ENCODE data around the gene DIAPH1.

The DIAPH1 gene

DNA sequence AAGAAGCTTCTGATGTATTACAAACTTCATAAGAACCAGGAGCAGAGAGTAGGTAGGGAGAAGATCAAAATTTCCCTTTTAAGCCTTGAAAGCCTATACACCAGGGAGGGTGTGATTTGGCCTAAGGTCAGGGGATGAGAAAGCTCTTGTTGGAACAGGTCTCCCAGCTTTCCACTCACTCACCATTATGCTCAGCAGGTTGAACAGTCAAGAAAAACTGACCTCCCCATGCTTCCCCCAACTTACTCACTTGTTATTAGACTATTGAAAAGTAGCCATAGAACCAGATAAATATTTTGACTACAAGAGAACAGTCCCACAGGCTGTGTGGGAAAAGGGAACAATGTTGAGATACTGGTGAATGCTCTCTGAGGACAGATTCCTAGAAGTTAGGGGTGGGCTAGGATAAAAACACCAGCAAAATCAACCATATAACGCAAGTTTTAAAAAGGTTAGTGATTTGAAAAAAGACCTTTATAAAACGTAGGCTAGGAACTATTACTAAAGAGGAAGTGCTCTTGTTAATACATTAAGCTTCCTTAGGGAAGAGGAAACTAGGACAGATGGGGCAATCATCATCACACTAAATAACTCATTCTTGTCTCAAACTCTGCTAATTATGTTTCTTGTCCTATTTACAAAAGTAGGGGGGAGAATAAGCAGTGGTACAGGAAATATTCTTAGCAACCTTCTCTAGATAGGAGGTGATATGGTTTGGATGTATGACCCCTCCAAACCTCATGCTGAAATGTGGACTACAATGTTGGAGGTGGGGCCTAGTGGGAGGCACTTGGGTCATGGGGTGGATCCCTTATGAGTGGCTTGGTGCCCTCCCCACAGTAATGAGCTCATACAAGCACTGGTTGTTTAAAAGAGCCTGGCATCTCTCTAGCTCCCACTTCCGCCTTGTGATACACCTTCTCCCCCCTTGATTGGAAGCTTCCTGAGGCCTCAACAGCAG, 98.9 kb downstream of the DIAPH1 start:
- DNase-seq (ENCODE audit: low spot score) = no peak

DNA sequence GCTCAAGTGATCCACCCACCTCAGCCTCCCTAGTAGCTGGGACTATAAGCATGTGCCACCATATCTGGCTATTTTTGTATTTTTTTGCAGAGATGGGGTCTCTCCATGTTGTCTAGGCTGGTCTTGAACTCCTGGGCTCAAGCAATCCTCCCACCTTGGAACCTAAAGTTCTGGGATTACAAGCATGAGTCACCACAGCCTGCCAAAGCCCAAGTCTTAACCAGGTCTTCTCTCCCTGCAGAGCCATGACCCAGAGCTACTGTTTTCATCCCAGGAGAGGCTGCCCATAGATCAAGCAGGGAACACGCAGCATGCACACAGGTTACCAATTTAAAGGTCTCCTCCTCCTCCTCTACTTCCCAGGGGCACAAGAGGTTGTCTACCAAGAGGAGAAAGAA, 100.2 kb downstream of the DIAPH1 start:
- DNase-seq (ENCODE audit: low spot score) = no peak

DNA sequence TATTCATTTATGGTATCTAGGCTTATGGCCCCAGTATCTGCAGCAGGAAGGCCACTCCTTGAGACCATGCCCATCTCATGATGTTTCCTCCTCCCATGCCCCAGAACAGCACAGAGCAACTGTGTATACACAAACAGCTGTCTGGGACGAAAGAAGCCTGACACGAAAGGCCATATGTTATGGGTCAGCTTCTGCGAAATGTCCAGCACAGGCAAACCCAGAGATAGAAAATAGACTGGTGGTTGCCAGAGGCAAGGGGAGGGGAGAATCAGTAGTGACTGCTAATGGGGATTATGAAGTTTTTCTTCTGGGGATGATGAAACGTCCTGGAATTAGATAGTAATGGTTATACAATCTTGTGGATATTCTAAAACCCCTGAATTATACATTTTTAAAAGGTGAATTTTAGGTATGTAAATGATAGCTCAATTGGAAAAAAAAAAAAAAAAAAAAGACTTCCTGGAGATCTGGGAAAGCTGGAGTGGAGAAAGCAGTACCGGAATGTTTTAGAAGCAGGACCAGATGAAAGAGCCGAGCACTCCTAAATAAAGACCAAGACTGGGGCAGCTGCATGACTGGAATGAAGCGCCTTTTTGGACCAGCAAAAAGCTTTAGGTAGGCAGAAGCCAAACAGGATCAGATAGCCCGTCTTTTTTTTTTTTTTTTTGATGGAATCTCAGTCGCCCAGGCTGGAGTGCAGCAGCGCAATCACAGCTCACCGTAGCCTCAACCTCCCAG, 100.8 kb downstream of the DIAPH1 start:
- no peak for DNase-seq (ENCODE audit: low spot score)

DNA sequence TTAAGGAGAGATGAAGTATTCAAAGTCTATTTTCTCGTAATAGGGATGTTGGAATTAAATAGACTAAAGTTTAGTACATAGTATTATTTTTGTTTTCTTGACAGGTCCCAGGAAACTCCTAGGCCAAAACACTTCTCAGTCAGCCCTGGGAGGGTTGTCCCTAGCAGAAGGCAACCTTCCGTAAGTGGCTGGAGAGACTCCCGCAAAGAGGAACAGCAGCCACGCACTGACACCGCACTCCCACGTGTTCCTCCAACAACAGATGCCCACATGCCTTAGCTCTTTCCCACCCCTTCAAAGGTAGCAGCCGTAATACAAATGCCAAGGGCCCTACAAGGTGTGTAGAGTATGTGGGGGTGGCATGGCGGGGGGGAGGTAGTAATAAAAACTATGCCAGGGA, 101.5 kb downstream of the DIAPH1 start:
- no peak for DNase-seq (ENCODE audit: low spot score)

DNA sequence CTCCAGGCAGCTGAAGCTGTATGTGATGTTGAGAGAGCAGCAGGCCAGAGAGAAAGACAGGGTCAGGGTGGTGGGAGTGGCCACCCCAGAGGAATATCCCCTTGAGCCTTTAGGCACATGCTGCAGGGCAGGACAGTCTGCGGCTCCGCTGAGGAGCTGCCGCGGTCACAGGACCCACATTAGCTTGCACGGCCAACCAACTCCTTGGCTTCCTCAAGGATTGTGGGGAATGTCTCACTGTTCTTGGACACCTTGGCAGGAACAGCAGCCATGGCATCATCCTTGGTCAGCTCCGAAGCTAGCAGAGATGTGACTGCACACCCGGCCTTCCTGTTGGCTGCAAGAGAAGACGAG, 102.2 kb downstream of the DIAPH1 start:
- DNase-seq (ENCODE audit: low spot score) = no peak

DNA sequence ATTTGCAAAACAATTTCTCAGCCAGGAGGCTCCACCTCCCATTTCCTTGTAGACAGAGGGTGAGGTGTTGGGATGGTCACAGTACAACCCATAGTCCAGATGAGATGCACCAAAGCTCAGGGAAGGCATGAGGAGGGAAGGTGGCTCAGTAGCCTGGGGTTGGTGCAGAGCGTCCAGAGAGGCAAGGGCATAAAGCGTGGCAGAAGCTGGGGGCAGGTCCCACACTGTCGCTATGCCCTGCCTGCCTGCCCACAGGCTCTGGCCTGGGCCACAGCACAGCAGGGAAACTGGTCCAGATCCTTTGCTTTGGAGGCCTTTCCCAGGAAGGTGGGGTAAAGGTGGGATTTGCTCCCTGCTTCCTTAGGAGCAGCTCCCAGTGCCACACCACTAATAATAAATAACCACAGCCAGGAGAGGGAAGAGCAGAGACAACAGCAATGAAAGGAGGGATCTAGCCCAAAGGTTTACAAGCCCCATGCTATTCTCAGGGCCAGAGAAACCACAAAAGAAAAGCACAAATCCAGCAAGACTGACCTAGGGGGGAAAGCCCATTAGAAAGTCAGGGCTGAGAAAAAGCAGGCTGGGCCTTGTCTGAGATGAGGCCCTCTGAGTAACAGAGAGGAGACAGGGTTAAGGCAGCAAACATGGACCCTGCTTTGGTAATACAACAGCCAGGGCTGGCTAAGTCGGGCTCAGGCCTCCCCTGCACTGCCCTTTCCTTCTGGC, 102.7 kb downstream of the DIAPH1 start:
- DNase-seq (ENCODE audit: low spot score) = no peak

DNA sequence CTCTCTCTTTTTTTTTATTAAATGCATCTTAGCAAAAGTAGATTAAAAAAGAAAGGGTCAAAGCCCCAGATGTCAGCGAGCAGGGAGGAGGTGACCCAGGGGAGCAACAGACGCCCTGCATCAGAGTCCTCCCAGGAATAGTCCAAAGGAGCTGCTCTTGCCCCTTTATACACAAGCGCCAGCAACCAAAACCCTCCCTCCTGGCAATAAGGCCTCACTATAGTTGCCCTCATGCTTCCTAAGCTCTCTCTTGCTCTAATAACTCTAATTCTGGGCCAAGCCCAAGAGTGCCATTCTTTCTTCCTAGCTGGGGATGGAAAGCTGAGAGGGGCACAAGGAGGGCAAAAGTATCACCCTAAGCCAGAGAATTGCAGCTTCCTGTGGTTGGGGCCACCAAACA, 103.7 kb downstream of the DIAPH1 start:
- no peak for DNase-seq (ENCODE audit: low spot score)

DNA sequence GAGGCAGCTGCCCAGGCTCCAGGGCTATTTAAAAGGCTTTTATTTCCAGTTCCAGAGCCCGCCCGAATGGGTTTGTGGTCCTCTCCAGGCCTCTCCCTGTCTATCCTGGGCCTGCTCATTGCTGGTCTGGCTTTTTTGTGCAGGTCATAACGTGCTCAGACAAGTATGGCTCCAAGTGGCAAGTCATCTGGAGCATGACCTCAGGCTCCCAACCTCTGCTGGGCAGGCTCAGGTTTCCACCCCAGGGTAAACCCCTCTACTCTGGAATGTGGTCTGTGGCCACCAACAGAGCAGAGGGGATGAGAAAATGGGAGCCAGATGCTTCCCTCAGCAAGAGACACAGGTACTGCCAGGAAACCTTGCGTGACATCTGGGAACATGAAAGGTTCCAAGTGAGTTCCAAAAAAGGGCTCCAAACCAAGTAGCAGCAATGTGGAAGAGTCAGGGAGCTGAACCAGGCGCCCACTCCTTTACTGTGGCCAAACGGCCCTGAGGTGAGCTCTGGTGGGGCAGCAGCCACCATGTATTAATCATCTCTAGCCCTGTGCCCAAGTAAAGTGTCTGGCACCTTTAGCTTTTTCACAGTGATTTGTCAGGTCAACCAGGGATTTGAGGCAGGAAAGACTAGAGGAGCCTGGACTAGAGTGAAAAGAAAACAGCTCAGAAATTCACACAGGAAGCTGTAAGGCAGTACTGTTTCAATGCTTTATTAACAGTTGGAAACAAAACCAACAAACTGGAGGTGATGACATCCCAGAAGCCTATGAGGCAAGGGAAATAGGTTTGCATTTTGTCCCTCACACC, 104.3 kb downstream of the DIAPH1 start:
- DNase-seq (ENCODE audit: low spot score) = no peak

DNA sequence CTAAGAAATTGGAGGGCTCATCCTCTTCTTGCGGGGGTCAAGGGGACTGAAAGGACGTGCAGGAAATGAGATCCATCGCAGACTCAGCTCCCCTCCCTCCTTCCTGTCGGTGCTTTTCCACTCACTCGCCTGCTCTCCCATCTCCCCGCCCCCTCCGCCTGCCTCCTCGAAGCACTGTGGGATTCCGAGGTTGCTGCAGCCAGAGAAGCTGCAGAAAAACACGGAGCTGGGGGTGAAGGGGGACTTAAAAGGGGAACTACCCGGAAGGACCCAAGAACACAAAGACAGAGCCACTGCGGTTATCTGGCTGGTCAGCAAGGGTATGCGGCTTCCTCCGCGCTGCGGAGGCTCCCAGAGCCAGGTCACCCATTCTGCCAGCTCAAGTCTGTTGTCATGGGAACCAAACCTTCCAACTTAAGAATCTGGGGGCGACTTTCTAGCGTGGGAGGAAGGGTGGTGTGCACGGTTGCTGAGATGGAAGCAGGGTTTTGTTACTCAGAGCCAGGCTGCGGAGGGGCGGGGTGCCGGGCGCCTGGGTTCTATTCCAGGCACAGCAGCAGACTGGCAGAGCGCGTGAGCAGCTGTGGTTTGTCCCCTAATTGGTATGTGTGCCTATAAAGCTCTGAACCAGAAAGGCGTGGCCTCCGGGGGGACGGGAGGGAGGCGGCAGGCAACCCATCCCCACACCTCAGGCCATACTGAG, 105.0 kb downstream of the DIAPH1 start:
- DNase-seq (ENCODE audit: low spot score) = peak; percentile 78

DNA sequence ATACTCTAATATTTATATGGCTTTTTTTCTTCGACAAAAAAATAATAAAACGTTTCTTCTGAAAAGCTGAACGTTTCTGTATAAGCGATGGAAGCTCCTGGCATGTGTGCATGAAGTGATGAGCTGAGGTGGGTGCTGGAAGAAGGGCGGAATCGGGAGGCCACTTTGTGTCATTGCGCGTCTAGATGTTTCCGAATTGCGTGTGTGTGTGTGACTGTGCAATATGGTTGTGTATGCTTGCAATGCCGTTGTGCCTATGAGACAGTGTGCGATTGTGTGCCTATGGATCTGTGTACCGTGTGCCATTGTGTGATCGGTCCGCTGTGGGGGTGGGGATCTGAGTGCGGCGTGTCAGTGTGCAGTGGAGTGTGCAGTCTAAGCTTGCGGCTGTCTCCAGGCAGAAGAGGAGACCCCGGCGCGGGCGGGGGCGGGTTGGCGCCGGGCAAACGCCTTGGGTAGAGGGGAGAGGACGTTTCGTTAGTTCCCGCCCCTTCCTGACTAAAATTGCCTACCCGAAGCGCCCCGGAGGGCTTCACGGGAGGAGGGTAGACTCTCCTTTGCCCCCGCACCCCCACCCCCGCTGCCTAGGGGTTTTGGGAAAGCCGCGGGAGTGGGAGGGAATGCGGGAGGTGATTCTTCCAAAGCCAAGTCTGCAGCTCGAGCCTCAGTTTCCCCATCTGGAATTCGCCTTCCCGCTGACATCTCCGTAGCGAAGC, 105.7 kb downstream of the DIAPH1 start:
- DNase-seq (ENCODE audit: low spot score) = no peak

DNA sequence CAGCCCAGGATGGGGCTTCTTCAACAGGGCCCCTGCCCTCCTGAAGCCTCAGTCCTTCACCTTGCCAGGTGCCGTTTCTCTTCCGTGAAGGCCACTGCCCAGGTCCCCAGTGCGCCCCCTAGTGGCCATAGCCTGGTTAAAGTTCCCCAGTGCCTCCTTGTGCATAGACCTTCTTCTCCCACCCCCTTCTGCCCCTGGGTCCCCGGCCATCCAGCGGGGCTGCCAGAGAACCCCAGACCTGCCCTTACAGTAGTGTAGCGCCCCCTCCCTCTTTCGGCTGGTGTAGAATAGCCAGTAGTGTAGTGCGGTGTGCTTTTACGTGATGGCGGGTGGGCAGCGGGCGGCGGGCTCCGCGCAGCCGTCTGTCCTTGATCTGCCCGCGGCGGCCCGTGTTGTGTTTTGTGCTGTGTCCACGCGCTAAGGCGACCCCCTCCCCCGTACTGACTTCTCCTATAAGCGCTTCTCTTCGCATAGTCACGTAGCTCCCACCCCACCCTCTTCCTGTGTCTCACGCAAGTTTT, 106.3 kb downstream of the DIAPH1 start:
- DNase-seq (ENCODE audit: low spot score) = no peak

DNA sequence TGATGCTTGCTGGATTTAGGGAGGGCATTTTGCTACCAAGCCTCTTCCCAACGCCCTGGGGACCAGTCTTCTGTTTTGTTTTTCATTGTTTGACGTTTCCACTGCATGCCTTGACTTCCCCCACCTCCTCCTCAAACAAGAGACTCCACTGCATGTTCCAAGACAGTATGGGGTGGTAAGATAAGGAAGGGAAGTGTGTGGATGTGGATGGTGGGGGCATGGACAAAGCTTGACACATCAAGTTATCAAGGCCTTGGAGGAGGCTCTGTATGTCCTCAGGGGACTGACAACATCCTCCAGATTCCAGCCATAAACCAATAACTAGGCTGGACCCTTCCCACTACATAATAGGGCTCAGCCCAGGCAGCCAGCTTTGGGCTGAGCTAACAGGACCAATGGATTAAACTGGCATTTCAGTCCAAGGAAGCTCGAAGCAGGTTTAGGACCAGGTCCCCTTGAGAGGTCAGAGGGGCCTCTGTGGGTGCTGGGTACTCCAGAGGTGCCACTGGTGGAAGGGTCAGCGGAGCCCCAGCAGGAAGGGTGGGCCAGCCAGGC, 107.0 kb downstream of the DIAPH1 start:
- no peak for DNase-seq (ENCODE audit: low spot score)

DNA sequence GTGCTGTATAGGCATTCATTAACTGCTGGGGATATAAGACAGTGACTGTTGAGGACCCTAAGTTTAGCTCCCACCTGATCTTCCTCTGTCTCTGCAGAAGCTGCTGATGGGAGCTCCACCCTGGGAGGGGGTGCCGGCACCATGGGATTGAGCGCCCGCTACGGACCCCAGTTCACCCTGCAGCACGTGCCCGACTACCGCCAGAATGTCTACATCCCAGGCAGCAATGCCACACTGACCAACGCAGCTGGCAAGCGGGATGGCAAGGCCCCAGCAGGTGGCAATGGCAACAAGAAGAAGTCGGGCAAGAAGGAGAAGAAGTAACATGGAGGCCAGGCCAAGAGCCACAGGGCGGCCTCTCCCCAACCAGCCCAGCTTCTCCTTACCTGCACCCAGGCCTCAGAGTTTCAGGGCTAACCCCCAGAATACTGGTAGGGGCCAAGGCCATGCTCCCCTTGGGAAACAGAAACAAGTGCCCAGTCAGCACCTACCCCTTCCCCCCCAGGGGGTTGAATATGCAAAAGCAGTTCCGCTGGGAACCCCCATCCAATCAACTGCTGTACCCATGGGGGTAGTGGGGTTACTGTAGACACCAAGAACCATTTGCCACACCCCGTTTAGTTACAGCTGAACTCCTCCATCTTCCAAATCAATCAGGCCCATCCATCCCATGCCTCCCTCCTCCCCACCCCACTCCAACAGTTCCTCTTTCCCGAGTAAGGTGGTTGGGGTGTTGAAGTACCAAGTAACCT, 107.8 kb downstream of the DIAPH1 start:
- DNase-seq (ENCODE audit: low spot score) = no peak

DNA sequence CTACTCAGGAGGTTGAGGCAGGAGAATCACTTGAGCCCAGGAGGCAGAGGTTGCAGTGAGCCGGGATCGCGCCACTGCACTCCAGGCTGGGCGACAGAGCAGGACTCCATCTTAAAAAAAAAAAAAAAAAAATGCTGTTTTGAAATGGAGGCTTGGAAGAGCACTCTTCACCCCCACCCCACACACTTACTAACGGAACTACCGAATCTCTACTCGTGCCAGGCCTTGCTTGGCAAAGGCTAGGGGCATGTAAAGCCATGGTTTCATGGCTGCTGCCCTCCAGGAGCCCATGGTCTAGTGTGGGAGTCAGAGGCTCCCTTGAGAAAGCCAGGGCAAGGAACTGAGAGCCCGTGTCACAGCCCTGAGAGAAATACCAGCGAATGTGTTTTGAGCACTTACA, 108.6 kb downstream of the DIAPH1 start:
- no peak for DNase-seq (ENCODE audit: low spot score)

DNA sequence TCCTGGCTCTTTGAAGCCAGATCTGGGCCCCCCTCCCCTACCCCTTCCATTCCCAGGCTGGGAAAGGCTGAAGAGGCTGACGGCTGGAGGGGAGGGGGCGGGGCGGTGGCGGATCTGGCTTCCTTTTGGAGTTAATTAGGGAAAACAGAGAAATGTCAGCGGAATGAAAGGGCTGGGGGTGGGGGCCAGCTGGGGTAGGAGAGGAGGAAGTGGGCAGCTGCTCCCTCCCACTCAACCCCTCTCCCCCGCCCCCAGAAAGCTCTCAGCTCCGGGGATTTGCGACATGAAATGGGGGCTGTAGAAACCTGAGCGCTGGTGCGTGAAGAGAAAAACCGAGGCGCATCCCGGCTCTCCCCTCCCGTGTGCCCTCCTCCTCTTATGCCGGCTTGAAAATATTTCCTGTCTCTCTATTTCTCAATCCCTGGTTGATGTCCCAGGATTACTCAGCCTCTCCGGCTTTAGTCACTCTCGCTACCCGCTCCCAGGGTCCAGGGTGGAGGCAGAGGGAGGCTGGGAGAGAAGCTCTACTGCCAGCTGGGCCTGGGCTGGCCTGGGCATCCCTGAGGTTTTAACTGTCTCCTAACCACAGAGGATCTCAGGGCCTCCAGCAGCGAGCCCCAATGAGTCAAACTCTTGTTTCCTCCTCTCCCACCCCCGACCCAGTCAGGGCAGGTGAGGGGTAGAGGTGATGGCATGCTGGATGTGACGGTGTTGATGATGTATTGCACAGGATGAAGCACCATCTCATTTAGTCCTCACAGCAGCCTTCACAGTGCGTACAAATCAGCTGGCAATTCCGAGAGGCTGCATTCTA, 109.8 kb downstream of the DIAPH1 start:
- DNase-seq (ENCODE audit: low spot score) = no peak

DNA sequence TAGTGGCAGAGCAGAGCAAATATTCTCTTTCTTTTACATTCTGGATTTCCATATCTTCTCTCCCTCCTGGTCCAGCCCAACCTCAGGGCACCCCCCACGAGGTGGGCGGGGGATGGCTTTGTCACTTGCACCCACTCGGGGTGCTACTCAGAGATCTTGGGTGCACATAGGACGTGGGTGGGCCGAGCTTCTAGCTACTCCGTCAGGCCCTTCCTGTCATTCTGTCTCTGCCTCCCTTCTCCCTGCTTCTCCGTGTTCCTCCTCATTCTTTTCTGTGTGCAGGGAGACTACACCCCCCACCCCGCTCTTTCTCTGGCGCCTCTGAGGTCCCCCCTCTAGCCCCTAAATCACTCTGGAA, 110.4 kb downstream of the DIAPH1 start:
- no peak for DNase-seq (ENCODE audit: low spot score)

DNA sequence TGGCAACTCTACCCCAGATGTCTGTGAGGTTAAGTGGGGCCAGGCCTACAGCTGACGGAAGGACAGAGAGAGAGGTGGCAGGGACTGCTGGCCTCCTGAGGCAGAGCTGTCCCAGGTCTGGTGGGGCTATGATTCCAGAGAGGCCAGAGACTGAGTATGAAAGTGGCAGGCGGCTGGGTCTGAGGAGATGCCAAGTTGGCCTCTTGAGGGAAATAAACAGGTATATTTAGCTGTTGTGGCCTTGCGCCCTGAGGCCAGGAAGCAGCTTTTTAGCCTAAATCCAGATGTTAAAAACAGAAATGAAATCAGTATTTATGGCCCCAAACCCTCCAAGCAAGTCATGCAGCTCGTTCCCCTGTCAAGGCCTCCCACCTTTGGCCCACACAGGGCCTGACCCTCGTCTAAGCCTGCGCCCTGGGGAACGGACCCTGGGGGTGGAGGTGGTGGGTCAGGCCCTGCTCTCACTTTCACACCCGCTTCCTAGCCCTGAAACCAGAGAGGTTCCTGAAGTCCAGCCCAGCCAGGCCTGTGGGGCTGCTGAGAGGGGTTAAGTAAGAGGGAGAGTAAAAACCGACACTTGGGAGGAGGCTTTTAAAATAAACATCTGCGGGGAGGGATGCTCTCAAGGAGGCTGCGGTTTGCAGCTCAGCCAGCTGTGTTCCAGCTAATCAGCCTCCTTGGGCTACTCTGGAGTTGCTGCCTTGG, 111.3 kb downstream of the DIAPH1 start:
- DNase-seq (ENCODE audit: low spot score) = no peak
